Osteoblast (primary cell): Measurements from ENCODE around the gene SUMO3. TPM values are rescaled to one million over a fixed set of nuclear protein-coding genes. Genes with fewer than 3 reads are reported as not detected.
A peak's percentile ranks its signal among the peaks of the same experiment; 100 is the strongest.

ENCODE experiments used
- DNase-seq: peaks from one replicate; pipeline ENCODE4 v3.0.0; 2011; ENCODE audit warnings: low spot score, mixed read lengths; ENCODE audit not compliant: insufficient read length; ENCODE audit errors: missing footprints
- H2AFZ ChIP-seq: 2 replicates; pipeline ENCODE4 v1.6.0; 2011; ENCODE audit warnings: mild to moderate bottlenecking, low read length
- H3K27ac ChIP-seq: 2 replicates; pipeline ENCODE4 v1.5.1; 2011; ENCODE audit warnings: mild to moderate bottlenecking, low read depth, low read length, moderate library complexity
- H3K27me3 ChIP-seq: 2 replicates; pipeline ENCODE4 v1.6.0; 2012; ENCODE audit warnings: mild to moderate bottlenecking, control low read depth, inconsistent platforms, low read length, moderate library complexity; ENCODE audit not compliant: insufficient read depth
- H3K36me3 ChIP-seq: 2 replicates; pipeline ENCODE4 v1.5.1; 2011; ENCODE audit warnings: mild to moderate bottlenecking, low read length, control low read depth, moderate library complexity; ENCODE audit not compliant: insufficient read depth
- H3K4me1 ChIP-seq: 2 replicates; pipeline ENCODE4 v1.5.1; 2011; ENCODE audit warnings: mild to moderate bottlenecking, low read length, control low read depth, moderate library complexity; ENCODE audit not compliant: insufficient read depth
- H3K4me2 ChIP-seq: 2 replicates; pipeline ENCODE4 v1.6.0; 2011; ENCODE audit warnings: mild to moderate bottlenecking, low read length; ENCODE audit not compliant: insufficient read depth
- H3K4me3 ChIP-seq: fragments of 200-600 bp; sonication (generic); 3 replicates; pipeline ENCODE4 v1.5.1; 2012; ENCODE audit warnings: mild to moderate bottlenecking, low read length, inconsistent platforms; ENCODE audit not compliant: insufficient read depth
- H3K79me2 ChIP-seq: 2 replicates; pipeline ENCODE4 v1.6.0; 2012; ENCODE audit warnings: mild to moderate bottlenecking, low read length, control low read depth, inconsistent platforms; ENCODE audit not compliant: insufficient read depth
- H3K9me3 ChIP-seq: 2 replicates; pipeline ENCODE4 v1.5.1; 2011; ENCODE audit warnings: low read depth, low read length, control low read depth
- H4K20me1 ChIP-seq: 2 replicates; pipeline ENCODE4 v1.6.0; 2012; ENCODE audit warnings: mild to moderate bottlenecking, low read length, control low read depth; ENCODE audit not compliant: insufficient read depth
- CTCF ChIP-seq: IDR thresholded peaks from 2 replicates; pipeline ENCODE4 v1.5.1; 2011; ENCODE audit warnings: mild to moderate bottlenecking, low read depth, low read length, moderate library complexity; ENCODE audit errors: extremely low read depth
- total RNA-seq: library from RNA; depleted of rRNA; stranded (reverse); fragments of >200 nt; gene quantifications from 2 replicates; pipeline ENCODE4 v1.2.3, GENCODE V29; 2012

SUMO3 gene
- total RNA-seq, 1 donor: 80.7 TPM

- Histone ChIP-seq H3K27me3 (no peaks in the 10 kb centered on the region), H4K20me1 (peaks cover 29% of the 10 kb centered on the region), H3K4me1 (peaks cover 7% of the 10 kb centered on the region), H3K36me3 (peaks cover 66% of the 10 kb centered on the region), H3K27ac (no peak overlapping the region), H3K4me3 (no peak overlapping the region), H3K79me2 (peaks cover 66% of the 10 kb centered on the region), H2AFZ (no peak overlapping the region), H3K4me2 (no peak overlapping the region), H3K9me3 (no peaks in the 10 kb centered on the region)
- DNase-seq: no peak
- TF ChIP-seq CTCF: no peak
Observed at GRCh38 chr21:44805859-44806258, 12.0 kb downstream of the SUMO3 start.

- no peaks in the 10 kb centered on the region for H3K9me3 ChIP-seq
- H3K4me3 ChIP-seq: no peak overlapping the region
- H4K20me1 ChIP-seq: peaks cover 29% of the 10 kb centered on the region
- no peak overlapping the region for H3K27ac ChIP-seq
- TF ChIP-seq CTCF: no peak
- H3K4me2 ChIP-seq: no peak overlapping the region
- H3K4me1 ChIP-seq: peaks cover 14% of the 10 kb centered on the region
- H3K79me2 ChIP-seq: peaks cover 66% of the 10 kb centered on the region
- H3K27me3 ChIP-seq: no peaks in the 10 kb centered on the region
- no peak for DNase-seq
- peaks cover 59% of the 10 kb centered on the region for H3K36me3 ChIP-seq
- H2AFZ ChIP-seq: no peak overlapping the region
Observed at GRCh38 chr21:44805226-44805625, 12.6 kb downstream of the SUMO3 start.

GRCh38 chr21:44804762-44805161, 13.1 kb downstream of the SUMO3 start:
- no peak overlapping the region for H3K27ac ChIP-seq
- no peak for DNase-seq
- H3K4me1 ChIP-seq: peaks cover 18% of the 10 kb centered on the region
- no peaks in the 10 kb centered on the region for H3K27me3 ChIP-seq
- no peak overlapping the region for H2AFZ ChIP-seq
- H3K79me2 ChIP-seq: peaks cover 66% of the 10 kb centered on the region
- H3K36me3 ChIP-seq: peaks cover 55% of the 10 kb centered on the region
- TF ChIP-seq CTCF: no peak
- no peak overlapping the region for H3K4me3 ChIP-seq
- H4K20me1 ChIP-seq: peaks cover 32% of the 10 kb centered on the region
- H3K4me2 ChIP-seq: no peak overlapping the region
- no peaks in the 10 kb centered on the region for H3K9me3 ChIP-seq

- H2AFZ ChIP-seq: no peak overlapping the region
- H3K27me3 ChIP-seq: no peaks in the 10 kb centered on the region
- H4K20me1 ChIP-seq: peaks cover 28% of the 10 kb centered on the region
- no peak overlapping the region for H3K27ac ChIP-seq
- DNase-seq: peak; percentile 51
- H3K4me2 ChIP-seq: no peak overlapping the region
- no peaks in the 10 kb centered on the region for H3K9me3 ChIP-seq
- no peak overlapping the region for H3K4me3 ChIP-seq
- peaks cover 19% of the 10 kb centered on the region for H3K4me1 ChIP-seq
- peaks cover 67% of the 10 kb centered on the region for H3K79me2 ChIP-seq
- H3K36me3 ChIP-seq: peaks cover 52% of the 10 kb centered on the region
- TF ChIP-seq CTCF: no peak
Observed at GRCh38 chr21:44803651-44804050, 14.2 kb downstream of the SUMO3 start.
